Measurements from ENCODE around the gene GUCY2D.

The GUCY2D gene

GRCh38 chr17:8044819-8045810 lies 42.7 kb downstream of the GUCY2D start:
- H4K20me1 ChIP-seq (ENCODE audit: insufficient read depth, low read length), result no peaks in the 10 kb centered on the region
- H3K36me3 ChIP-seq (replicated peaks; ENCODE audit: insufficient read depth, low read length), result no peaks in the 10 kb centered on the region
- no peaks in the 10 kb centered on the region for H3K4me1 ChIP-seq (ENCODE audit: low read length)
- H3K27me3 ChIP-seq (replicated peaks; ENCODE audit: insufficient read depth, low read length), result peaks cover 80% of the 10 kb centered on the region
- no peak overlapping the region for H3K4me3 ChIP-seq (ENCODE audit: low read length)
- no peaks in the 10 kb centered on the region for H3K9me2 ChIP-seq (replicated peaks; ENCODE audit: insufficient read depth, low read length)
- no peak overlapping the region for H3K4me2 ChIP-seq (ENCODE audit: low read depth, low read length)
- H3K79me2 ChIP-seq (ENCODE audit: low read length), result no peaks in the 10 kb centered on the region
- H3F3A ChIP-seq (ENCODE audit: insufficient read depth, low read length), result no peaks in the 10 kb centered on the region
- no peak overlapping the region for H2AFZ ChIP-seq (ENCODE audit: low read length)
- no peak overlapping the region for H3K9ac ChIP-seq (ENCODE audit: low read length)
- DNase-seq, result no peak
- TF ChIP-seq EZH2phosphoT487 (IDR thresholded peaks at IDR 0.05; ENCODE audit: low read length) (no peak), EZH2 (optimal IDR thresholded peaks at IDR 0.05; ENCODE audit: low read depth, low read length) (no peak), CTCF (IDR thresholded peaks at IDR 0.05; ENCODE audit: low read length) (no peak)
- H3K27ac ChIP-seq (ENCODE audit: low read length), result no peak overlapping the region
- no peaks in the 10 kb centered on the region for H3K9me3 ChIP-seq (replicated peaks; ENCODE audit: insufficient read depth, low read length)

- DNase-seq, result no peak
- Histone ChIP-seq H3K4me2 (ENCODE audit: low read depth, low read length) (no peak overlapping the region), H3F3A (ENCODE audit: insufficient read depth, low read length) (no peaks in the 10 kb centered on the region), H3K27me3 (replicated peaks; ENCODE audit: insufficient read depth, low read length) (peaks cover 80% of the 10 kb centered on the region), H4K20me1 (ENCODE audit: insufficient read depth, low read length) (no peaks in the 10 kb centered on the region), H2AFZ (ENCODE audit: low read length) (no peak overlapping the region), H3K36me3 (replicated peaks; ENCODE audit: insufficient read depth, low read length) (no peaks in the 10 kb centered on the region), H3K9me3 (replicated peaks; ENCODE audit: insufficient read depth, low read length) (no peaks in the 10 kb centered on the region), H3K4me1 (ENCODE audit: low read length) (no peaks in the 10 kb centered on the region), H3K27ac (ENCODE audit: low read length) (no peak overlapping the region), H3K4me3 (ENCODE audit: low read length) (no peak overlapping the region), H3K9me2 (replicated peaks; ENCODE audit: insufficient read depth, low read length) (no peaks in the 10 kb centered on the region), H3K79me2 (ENCODE audit: low read length) (no peaks in the 10 kb centered on the region), H3K9ac (ENCODE audit: low read length) (no peak overlapping the region)
- TF ChIP-seq EZH2 (optimal IDR thresholded peaks at IDR 0.05; ENCODE audit: low read depth, low read length), result no peak
- TF ChIP-seq EZH2phosphoT487 (IDR thresholded peaks at IDR 0.05; ENCODE audit: low read length), result no peak
- no peak for TF ChIP-seq CTCF (IDR thresholded peaks at IDR 0.05; ENCODE audit: low read length)
These were observed 44.0 kb downstream of the GUCY2D start for GRCh38 chr17:8046306-8046928.

GRCh38 chr17:8046929-8047768 lies 44.7 kb downstream of the GUCY2D start:
- Histone ChIP-seq H3K27ac (ENCODE audit: low read length) (no peak overlapping the region), H3K36me3 (replicated peaks; ENCODE audit: insufficient read depth, low read length) (no peaks in the 10 kb centered on the region), H3K4me1 (ENCODE audit: low read length) (no peaks in the 10 kb centered on the region)

More at GRCh38 chr17:8046929-8047768, 44.7 kb downstream of the GUCY2D start:
- Histone ChIP-seq H3F3A (ENCODE audit: insufficient read depth, low read length) (no peaks in the 10 kb centered on the region), H3K9ac (ENCODE audit: low read length) (no peak overlapping the region), H4K20me1 (ENCODE audit: insufficient read depth, low read length) (no peaks in the 10 kb centered on the region), H3K79me2 (ENCODE audit: low read length) (no peaks in the 10 kb centered on the region), H3K4me3 (ENCODE audit: low read length) (no peak overlapping the region), H2AFZ (ENCODE audit: low read length) (no peak overlapping the region), H3K4me2 (ENCODE audit: low read depth, low read length) (no peak overlapping the region), H3K9me2 (replicated peaks; ENCODE audit: insufficient read depth, low read length) (no peaks in the 10 kb centered on the region), H3K9me3 (replicated peaks; ENCODE audit: insufficient read depth, low read length) (no peaks in the 10 kb centered on the region), H3K27me3 (replicated peaks; ENCODE audit: insufficient read depth, low read length) (peaks cover 87% of the 10 kb centered on the region)
- TF ChIP-seq EZH2 (optimal IDR thresholded peaks at IDR 0.05; ENCODE audit: low read depth, low read length) (no peak), EZH2phosphoT487 (IDR thresholded peaks at IDR 0.05; ENCODE audit: low read length) (no peak), CTCF (IDR thresholded peaks at IDR 0.05; ENCODE audit: low read length) (no peak)
- DNase-seq, result no peak
